Karpas-422 (cell line): ENCODE data around the gene KCNB1. TPM values are rescaled to one million over a fixed set of nuclear protein-coding genes. Genes with fewer than 3 reads are reported as not detected.
"Not testable (repeated sequence)": the region's sequence is repeated elsewhere in the genome, so short reads cannot be mapped to it uniquely, and the experiment has no call there.

Experiments
- DNase-seq: peaks from one replicate; pipeline ENCODE4 v3.0.0-alpha.2; 2015
- H2AFZ ChIP-seq: fragments of 200-600 bp; sonication (generic); 2 replicates; pipeline ENCODE4 v1.6.1; 2014; ENCODE audit warnings: antibody characterized with exemption, low read length, mixed read lengths
- H3K27ac ChIP-seq: fragments of 200-600 bp; sonication (generic); 2 replicates; pipeline ENCODE4 v1.5.1; 2014; ENCODE audit warnings: mild to moderate bottlenecking, low read length, moderate library complexity
- H3K27me3 ChIP-seq: fragments of 200-600 bp; sonication (generic); 2 replicates; pipeline ENCODE4 v1.6.1; 2014; ENCODE audit warnings: low read length, mixed read lengths
- H3K36me3 ChIP-seq: fragments of 200-600 bp; sonication (generic); 2 replicates; pipeline ENCODE4 v1.6.1; 2014; ENCODE audit warnings: low read length, mixed read lengths; ENCODE audit not compliant: insufficient read depth
- H3K4me1 ChIP-seq: fragments of 200-600 bp; sonication (generic); 2 replicates; pipeline ENCODE4 v1.6.1; 2014; ENCODE audit warnings: mild to moderate bottlenecking, low read length, mixed read lengths
- H3K4me2 ChIP-seq: fragments of 200-600 bp; sonication (generic); 2 replicates; pipeline ENCODE4 v1.6.1; 2014; ENCODE audit warnings: low read length, low read depth, mild to moderate bottlenecking; ENCODE audit not compliant: poor library complexity, severe bottlenecking
- H3K4me3 ChIP-seq: fragments of 200-600 bp; sonication (generic); 2 replicates; pipeline ENCODE4 v1.5.1; 2014; ENCODE audit warnings: mild to moderate bottlenecking, antibody characterized with exemption, low read length, mixed read lengths
- H3K79me2 ChIP-seq: fragments of 200-600 bp; sonication (generic); 2 replicates; pipeline ENCODE4 v1.6.1; 2014; ENCODE audit warnings: mild to moderate bottlenecking, low read length, mixed read lengths
- H3K9ac ChIP-seq: fragments of 200-600 bp; sonication (generic); 2 replicates; pipeline ENCODE4 v1.6.0; 2014; ENCODE audit warnings: low read length
- H3K9me2 ChIP-seq: fragments of 200-600 bp; sonication (generic), shearing (Covaris generic); replicated peaks from 2 replicates; pipeline ENCODE4 v1.6.0; 2014; ENCODE audit warnings: mild to moderate bottlenecking, low read length, moderate library complexity; ENCODE audit not compliant: insufficient read depth
- H3K9me3 ChIP-seq: fragments of 300-700, 200-600 bp; sonication (generic); 2 replicates; pipeline ENCODE4 v1.6.1; 2014; ENCODE audit warnings: low read length, mixed read lengths
- H4K20me1 ChIP-seq: fragments of 200-600 bp; sonication (generic); 2 replicates; pipeline ENCODE4 v1.6.1; 2014; ENCODE audit warnings: mild to moderate bottlenecking, antibody characterized with exemption, low read length, low read depth; ENCODE audit not compliant: insufficient read depth
- total RNA-seq: library from RNA; depleted of rRNA; stranded (reverse); fragments of >200 nt; shearing (Covaris generic); gene quantifications from 2 replicates; pipeline ENCODE4 v1.2.3, GENCODE V29; 2014; ENCODE audit warnings: low replicate concordance

The KCNB1 gene
- total RNA-seq, 1 experiment from 2014 or later: not detected

DNA sequence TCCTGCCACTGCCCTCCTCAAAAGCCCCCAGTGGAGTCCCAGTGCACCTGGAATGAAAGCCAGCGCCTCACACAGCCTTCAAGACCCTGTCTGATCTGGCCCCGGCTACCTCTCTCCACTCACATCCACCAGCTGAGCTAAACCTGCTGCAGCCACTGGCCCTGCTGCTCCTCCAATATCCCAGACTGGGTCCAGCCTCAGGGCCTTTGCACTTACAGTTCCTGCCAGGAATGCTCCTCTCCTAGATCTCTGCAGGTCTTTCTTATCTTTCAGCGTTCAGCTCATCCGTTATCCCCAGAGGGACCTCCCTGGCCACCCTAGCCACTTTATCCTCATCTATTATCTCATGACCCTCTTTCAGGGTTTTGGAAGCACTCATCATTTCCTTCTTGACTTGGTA lies 68.8 kb downstream of the KCNB1 start:
- Histone ChIP-seq H3K36me3 (no peaks in the 10 kb centered on the region), H3K4me3 (no peak overlapping the region), H3K27me3 (no peaks in the 10 kb centered on the region), H3K4me2 (no peak overlapping the region), H3K4me1 (no peaks in the 10 kb centered on the region), H3K79me2 (no peaks in the 10 kb centered on the region), H3K27ac (no peak overlapping the region), H3K9me2 (no peaks in the 10 kb centered on the region), H2AFZ (no peak overlapping the region), H3K9me3 (no peaks in the 10 kb centered on the region), H3K9ac (no peak overlapping the region), H4K20me1 (no peaks in the 10 kb centered on the region)
- DNase-seq: no peak

DNA sequence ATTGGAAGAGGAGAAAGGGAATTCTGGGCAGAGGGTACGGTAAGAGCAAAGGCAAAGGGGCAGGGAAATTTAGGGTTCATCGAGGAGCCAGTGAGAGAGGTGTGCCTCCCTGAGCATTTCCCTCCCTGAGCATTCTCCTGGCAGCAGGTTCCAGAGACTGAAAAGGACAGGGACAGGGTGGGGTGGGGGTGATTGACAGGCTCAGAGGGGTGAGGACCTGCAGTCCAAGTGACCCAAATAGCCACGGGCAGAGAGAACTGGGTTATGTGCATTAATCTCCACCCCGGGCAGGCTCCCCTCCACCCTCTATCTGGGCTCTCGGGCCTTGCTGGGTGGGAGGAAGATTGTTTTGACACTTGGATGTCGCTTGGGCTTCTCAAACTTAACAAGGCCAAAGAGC lies 69.5 kb downstream of the KCNB1 start:
- Histone ChIP-seq H3K27ac (no peak overlapping the region), H3K79me2 (no peaks in the 10 kb centered on the region), H3K4me1 (no peaks in the 10 kb centered on the region), H3K4me3 (no peak overlapping the region), H3K9me3 (no peaks in the 10 kb centered on the region), H3K36me3 (no peaks in the 10 kb centered on the region), H3K4me2 (no peak overlapping the region), H3K9ac (no peak overlapping the region), H4K20me1 (no peaks in the 10 kb centered on the region), H3K9me2 (no peaks in the 10 kb centered on the region), H2AFZ (no peak overlapping the region), H3K27me3 (no peaks in the 10 kb centered on the region)
- no peak for DNase-seq

DNA sequence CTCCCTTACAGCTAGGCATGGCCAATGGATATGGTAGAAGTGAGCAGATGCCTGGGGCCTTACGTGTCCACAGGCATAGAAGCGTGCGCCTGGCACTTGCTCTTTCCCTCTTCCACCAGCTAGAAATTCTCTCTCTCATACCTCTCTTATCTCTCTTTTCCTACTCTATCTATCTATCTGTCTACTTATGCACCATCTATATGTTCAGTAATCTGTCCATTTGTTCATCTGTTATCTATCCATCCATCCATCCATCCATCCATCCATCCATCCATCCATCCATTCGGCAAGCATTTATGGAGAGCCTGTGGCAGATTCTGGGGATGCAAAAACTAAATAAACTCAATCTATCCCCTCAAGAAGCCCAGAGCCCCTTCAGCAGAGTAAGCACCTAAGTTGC lies 70.2 kb downstream of the KCNB1 start:
- Histone ChIP-seq H4K20me1 (no peaks in the 10 kb centered on the region), H3K9ac (no peak overlapping the region), H3K4me1 (no peaks in the 10 kb centered on the region), H3K9me2 (no peaks in the 10 kb centered on the region), H3K27me3 (no peaks in the 10 kb centered on the region), H3K36me3 (no peaks in the 10 kb centered on the region), H3K4me2 (no peak overlapping the region), H2AFZ (no peak overlapping the region), H3K79me2 (no peaks in the 10 kb centered on the region), H3K4me3 (no peak overlapping the region), H3K27ac (no peak overlapping the region), H3K9me3 (no peaks in the 10 kb centered on the region)
- DNase-seq: no peak

DNA sequence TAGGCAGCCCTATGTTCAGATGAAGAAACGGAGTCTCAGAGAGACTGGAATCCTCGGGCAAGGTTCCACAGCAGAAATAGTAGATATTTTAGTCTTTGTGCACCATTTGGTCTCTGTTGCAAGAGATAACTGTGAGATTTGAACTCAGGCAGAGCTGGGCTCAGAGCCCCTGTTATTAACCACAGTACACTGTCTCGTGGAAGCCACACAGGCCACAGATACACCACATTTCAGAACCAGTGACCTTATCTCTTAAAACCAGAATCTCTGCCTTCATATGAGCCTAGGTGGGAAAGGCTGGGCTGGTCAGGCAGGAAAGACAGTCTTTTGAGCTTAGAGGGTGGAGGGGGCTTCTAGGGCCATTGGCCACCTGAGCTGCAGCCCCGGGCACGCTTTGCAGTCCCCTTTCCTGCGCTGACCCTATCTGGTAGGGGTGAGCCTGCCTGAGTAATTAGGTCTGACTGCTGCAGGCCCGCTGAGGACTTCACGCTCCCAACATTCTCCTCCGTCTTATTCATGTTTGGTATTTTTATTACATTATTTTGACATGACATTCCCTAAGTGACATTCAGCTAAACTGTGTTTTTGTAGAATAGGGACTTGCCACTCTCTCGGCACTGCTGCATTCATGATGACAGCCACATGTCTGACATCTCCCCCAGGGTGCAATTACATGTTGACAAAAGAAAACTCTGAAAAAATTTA lies 71.1 kb downstream of the KCNB1 start:
- Histone ChIP-seq H3K9ac (no peak overlapping the region), H3K79me2 (no peaks in the 10 kb centered on the region), H3K4me2 (no peak overlapping the region), H3K27ac (no peak overlapping the region), H4K20me1 (no peaks in the 10 kb centered on the region), H3K4me1 (no peaks in the 10 kb centered on the region), H3K27me3 (no peaks in the 10 kb centered on the region), H2AFZ (no peak overlapping the region), H3K9me2 (no peaks in the 10 kb centered on the region), H3K36me3 (no peaks in the 10 kb centered on the region), H3K9me3 (no peaks in the 10 kb centered on the region), H3K4me3 (no peak overlapping the region)
- DNase-seq: no peak

DNA sequence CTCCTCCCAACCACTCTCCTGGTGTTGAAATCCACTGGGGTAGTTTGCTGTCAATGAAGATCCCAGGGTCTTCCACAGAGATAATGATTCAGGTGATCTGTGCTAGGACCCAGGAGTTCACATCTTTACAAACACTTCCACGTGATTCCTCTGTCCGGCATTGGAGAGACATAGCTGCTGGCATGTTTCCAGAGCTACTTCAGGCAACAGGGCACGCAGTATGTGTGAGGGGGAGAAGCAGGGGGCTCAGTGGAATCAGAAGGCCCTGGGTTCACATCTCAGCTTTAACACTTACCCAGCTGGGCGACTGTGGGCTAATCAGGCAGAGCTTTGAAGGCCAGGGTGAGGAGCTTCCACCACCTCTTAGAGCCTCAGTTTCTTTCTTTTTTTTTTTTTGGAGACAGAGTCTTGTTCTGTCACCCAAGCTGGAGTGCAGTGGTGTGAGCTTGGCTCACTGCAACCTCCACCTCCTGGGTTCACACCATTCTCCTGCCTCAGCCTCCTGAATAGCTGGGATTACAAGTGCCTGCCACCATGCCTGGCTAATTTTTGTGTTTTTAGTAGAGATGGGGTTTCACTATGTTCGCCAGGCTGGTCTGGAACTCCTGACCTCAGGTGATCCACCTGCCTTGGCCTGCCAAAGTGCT lies 72.4 kb downstream of the KCNB1 start:
- H2AFZ ChIP-seq, H3K4me1 ChIP-seq, H3K4me2 ChIP-seq, H3K9me2 ChIP-seq, H3K36me3 ChIP-seq, H3K9ac ChIP-seq, H3K27ac ChIP-seq, H3K79me2 ChIP-seq, H4K20me1 ChIP-seq, H3K27me3 ChIP-seq, H3K4me3 ChIP-seq, DNase-seq, H3K9me3 ChIP-seq: not testable (repeated sequence)

DNA sequence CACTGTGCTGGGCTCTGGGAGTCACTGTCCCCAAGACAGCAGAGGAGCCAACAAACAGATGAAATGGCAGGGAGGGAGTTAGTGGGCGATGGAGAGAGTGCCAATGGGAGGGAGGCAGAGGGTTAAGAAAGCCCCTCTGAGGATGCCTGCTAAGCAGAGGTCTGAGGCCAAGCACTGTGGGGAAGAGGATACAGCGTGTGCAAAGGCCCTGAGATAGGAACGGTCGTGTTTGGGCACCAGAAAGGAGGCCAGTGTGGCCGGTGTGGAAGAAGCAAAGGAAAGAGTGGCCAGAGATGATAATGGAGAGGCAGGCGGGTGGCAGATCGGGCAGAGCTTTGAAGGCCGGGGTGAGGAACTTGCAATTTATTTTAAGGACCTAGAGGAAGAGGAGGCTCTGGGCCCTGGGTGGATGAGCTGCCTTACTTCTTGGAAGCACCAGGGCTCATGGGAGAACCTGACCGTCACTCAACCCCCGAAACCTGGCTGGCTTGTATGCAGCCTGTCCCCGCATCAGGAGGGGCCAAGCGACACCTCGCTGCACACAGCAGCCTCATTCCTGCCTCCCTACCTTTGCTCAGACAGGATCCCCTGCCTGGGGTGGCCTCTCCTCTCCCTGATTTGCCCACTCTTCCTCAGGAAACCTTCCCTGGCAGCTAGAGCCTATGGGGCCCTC lies 73.0 kb downstream of the KCNB1 start:
- Histone ChIP-seq H3K4me2 (no peak overlapping the region), H2AFZ (no peak overlapping the region), H3K27ac (no peak overlapping the region), H3K27me3 (no peaks in the 10 kb centered on the region), H3K9me3 (no peaks in the 10 kb centered on the region), H3K36me3 (no peaks in the 10 kb centered on the region), H4K20me1 (no peaks in the 10 kb centered on the region), H3K4me1 (no peaks in the 10 kb centered on the region), H3K9ac (no peak overlapping the region), H3K79me2 (no peaks in the 10 kb centered on the region), H3K9me2 (no peaks in the 10 kb centered on the region), H3K4me3 (no peak overlapping the region)
- DNase-seq: no peak

DNA sequence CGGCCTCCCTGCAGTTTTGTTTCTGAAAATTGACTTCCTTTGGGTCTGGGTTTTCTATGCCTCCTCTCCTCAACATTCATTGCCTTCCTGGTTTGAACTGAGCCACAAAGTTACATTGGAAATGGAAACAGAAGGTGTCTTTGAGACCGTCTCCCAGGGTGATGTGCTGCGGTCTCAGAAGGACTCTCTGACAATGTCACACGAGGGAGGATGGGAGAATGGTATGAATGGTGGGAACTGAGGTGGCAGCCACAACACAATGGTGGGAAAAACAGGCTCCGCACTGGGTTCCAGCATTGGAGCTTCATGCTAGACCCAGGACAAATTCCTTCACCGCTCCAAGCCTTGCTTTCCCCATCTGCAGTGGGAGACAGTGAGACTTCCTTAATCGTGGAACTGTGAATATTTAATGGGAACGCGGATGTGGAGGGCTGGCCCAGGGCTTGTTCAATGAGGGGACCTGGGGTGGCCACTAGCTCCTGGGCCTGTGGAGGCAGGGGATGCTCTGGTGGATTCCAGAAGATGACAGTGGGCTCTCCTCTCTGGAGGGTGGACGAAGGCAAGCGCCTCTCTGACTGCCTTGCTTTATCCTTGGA lies 73.9 kb downstream of the KCNB1 start:
- H3K9me3 ChIP-seq: no peaks in the 10 kb centered on the region
- H3K4me2 ChIP-seq: no peak overlapping the region
- H3K27ac ChIP-seq: no peak overlapping the region
- H3K36me3 ChIP-seq: no peaks in the 10 kb centered on the region
- H4K20me1 ChIP-seq: no peaks in the 10 kb centered on the region
- no peak for DNase-seq
- no peaks in the 10 kb centered on the region for H3K9me2 ChIP-seq
- no peak overlapping the region for H3K9ac ChIP-seq
- no peak overlapping the region for H2AFZ ChIP-seq
- H3K4me1 ChIP-seq: no peaks in the 10 kb centered on the region
- H3K79me2 ChIP-seq: no peaks in the 10 kb centered on the region
- no peak overlapping the region for H3K4me3 ChIP-seq
- H3K27me3 ChIP-seq: no peaks in the 10 kb centered on the region

DNA sequence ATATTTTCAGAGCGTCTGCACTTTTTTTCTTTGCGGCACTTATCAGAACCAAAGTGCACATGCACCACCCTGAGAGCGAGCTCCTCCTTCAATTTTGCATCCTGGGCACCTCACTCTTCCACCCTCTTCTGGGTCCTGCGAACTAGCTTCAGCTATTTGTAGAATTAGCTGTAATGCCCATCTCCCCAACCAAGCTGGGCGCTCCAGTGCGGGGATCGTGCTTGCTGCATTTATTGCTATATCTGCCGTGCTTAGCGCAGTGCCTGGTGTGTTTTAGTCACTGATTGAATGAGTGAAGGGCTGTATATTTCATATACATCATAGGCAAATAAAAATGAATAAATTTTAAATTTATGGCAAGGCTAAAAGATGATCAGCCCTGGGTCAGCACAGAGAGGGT lies 75.8 kb downstream of the KCNB1 start:
- no peaks in the 10 kb centered on the region for H3K9me3 ChIP-seq

More for the DNA sequence above, 75.8 kb downstream of the KCNB1 start:
- H3K4me3 ChIP-seq: no peak overlapping the region
- H2AFZ ChIP-seq: no peak overlapping the region
- no peaks in the 10 kb centered on the region for H3K79me2 ChIP-seq
- H3K9me2 ChIP-seq: no peaks in the 10 kb centered on the region
- no peak overlapping the region for H3K4me2 ChIP-seq
- no peaks in the 10 kb centered on the region for H4K20me1 ChIP-seq
- no peaks in the 10 kb centered on the region for H3K4me1 ChIP-seq
- H3K27me3 ChIP-seq: no peaks in the 10 kb centered on the region
- no peak overlapping the region for H3K9ac ChIP-seq
- H3K27ac ChIP-seq: no peak overlapping the region
- H3K36me3 ChIP-seq: no peaks in the 10 kb centered on the region
- DNase-seq: no peak
